ENCODE results near the gene DCLK2.

The DCLK2 gene

DNA sequence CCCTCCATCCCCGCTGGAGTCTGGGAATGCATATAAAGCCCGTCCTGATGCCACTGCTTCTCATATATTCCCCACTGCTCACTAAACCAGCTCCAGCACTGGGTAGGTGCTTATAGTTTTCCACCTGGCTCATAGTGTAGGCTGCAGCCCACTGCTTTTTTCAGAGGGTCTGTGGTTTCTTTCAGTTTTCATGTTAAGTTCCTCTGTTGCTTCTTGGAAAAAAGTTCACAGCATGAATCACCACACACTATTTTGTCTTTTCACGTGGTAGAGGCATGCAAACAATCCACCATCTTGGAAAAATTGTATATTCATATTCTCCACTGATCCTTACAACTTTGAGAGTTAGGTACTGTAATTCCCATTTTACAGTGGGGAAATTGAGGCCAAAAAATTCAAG, 39.4 kb downstream of the DCLK2 start:
- no peak for DNase-seq (ENCODE audit: low read depth in 3 of 3)

DNA sequence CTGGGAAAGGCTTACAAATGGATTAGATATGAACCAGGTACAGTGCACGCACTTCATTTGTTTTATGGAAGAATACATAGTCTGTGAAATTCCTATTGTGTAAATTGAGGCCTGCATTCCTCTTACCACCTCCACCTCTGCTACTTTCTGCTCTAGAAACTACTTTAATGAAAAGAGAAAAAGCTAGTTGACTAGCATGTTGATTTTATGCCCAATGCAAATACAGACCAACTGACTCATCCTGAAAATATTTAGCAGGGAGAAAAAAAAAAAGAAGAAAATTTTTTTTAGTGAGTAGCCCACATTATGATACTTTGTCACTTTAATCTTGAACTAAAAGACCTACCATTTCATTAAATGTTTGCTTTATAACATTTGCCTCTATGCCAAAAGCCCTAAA, 41.2 kb downstream of the DCLK2 start:
- DNase-seq (ENCODE audit: low read depth in 3 of 3), result no peak

DNA sequence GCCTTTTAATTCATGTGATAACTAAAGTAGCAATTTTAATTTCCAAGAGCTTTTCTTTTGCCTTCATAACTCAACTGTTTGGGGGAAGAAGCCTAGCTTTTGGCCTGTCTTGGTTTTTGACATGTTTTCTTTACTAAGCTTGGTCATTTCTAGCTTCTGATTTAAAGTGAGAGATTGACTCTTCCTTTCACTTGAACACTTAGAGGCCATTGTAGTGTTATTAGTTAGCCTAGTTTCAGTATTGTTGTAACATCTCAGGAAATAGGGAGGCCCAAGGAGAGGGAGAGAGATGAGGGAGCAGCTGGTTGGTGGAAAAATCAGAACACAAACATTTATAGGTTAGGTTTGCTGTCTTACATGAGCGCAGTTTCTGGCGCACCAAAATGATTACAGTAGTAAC, 44.8 kb downstream of the DCLK2 start:
- no peak for DNase-seq (ENCODE audit: low read depth in 3 of 3)

DNA sequence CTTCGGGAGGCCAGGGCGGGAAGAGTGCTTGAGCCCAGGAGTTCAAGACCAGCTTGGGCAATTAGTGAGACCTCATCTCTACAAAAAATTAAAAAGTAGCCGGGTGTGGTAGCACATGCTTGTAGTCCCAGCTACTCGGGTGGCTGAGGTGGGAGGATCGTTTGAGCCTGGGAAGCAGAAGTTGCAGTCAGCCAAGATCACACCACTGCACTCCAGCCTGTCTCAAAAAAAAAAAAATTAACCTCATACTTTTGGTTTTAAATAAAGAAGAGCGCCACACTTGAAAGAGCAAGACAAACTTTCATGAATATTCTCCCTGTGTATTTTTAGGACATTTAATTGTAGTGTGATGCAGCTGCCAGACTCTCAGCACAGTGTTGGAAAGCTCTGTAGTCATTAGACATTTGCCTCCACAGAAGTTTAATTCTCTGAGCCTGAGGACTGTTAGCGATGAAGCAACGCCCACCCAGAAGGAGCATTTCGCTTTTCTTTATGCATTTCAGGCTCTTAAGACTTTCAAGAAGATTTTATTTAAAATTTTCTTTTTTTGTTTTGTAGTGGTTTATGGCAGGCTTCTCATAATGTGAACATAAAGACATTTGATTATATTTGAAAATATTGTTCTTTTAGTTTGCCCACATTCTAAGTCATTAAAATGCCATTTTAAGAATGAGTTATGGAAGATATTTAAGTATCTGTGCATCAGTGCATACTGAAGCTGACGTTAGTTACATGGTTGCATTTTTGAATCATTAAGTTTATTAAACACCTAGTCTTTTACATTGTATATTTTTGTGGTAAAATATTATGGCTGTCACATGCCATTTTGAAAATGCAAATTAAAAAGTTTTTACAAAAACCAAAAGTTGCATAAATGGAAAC, 45.8 kb downstream of the DCLK2 start:
- no peak for DNase-seq (ENCODE audit: low read depth in 3 of 3)

DNA sequence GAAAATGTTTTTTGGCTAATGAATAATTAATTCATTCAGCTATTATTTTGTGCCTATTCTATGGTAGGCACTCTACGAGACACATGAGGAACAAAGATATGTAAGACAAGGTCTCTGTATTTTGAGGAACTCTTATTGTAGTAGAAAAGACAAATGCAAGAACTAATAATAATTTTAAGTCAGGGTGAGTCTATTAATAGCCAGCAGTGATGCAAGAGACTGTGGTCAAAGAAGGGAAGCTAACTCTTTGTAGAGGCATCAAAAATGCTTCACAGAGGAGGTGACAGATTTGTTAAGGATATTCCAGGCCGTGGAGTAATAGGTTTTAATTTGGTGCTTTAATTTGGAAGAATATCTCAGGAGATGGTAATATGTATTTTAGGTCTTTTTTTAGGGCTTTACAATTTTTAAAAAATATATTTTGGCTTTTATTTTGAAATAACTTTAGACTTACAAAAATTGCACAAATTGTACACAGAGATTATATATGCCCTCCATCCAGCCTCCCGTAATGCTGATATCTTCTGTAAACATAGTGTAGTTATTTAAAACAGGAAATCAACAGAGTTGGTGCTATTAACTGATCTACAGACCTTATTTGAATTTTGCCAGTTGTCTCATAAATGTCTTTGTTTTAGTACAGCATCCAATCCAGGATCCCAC, 48.1 kb downstream of the DCLK2 start:
- DNase-seq (ENCODE audit: low read depth in 3 of 3), result no peak

DNA sequence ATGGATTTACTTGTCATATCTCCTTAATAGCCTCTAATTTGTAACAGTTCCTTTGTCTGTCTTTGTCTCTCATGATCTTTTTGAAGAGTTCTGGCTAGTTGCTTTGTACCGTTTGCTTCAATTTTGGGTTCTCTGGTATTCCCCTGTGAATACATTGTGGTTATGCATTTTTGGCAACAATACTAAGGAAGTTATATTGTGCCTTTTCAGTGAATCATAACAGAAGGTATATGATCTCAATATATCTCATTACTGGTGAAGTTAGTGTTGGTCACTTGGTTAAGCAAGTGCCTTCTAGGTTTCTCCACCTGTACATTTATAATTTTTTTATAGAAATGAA, 48.6 kb downstream of the DCLK2 start:
- no peak for DNase-seq (ENCODE audit: low read depth in 3 of 3)

DNA sequence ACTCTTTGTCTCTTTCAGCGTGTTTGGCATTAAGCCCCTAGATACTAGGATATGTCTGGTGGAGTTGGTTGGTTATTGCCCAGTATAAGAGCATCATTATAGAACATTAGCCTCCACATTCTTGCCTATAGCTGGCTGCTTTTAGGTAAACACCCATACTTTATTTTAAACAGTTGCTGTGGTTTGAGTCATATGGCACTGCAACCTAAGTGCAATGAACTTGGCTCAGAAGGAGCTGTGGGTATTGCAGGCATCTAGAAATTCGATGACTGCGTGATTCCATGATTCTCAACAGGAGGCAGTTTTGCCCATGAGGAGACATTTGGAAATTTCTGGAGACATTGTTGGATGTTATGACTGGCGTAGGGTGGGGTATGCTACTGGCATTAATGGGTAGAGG, 49.5 kb downstream of the DCLK2 start:
- DNase-seq (ENCODE audit: low read depth in 3 of 3), result no peak

DNA sequence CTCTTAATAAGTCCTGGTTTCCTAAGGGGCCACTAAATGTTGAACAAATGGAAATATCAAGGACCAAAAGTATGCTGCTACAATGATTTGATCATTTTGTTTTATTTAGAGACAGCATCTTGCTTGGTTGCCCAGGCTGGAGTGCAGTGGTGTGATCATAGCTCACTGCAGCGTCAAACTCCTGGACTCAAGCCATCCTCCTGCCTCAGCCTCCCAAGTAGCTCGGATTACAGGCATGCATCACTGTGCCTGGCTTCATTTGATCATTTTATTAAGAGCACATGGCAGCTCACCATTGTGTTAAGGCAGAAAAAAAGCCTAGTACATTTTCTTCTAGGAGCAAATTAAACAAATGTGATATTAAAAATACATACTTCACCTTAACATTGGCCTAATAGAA, 52.7 kb downstream of the DCLK2 start:
- DNase-seq (ENCODE audit: low read depth in 3 of 3), result no peak

DNA sequence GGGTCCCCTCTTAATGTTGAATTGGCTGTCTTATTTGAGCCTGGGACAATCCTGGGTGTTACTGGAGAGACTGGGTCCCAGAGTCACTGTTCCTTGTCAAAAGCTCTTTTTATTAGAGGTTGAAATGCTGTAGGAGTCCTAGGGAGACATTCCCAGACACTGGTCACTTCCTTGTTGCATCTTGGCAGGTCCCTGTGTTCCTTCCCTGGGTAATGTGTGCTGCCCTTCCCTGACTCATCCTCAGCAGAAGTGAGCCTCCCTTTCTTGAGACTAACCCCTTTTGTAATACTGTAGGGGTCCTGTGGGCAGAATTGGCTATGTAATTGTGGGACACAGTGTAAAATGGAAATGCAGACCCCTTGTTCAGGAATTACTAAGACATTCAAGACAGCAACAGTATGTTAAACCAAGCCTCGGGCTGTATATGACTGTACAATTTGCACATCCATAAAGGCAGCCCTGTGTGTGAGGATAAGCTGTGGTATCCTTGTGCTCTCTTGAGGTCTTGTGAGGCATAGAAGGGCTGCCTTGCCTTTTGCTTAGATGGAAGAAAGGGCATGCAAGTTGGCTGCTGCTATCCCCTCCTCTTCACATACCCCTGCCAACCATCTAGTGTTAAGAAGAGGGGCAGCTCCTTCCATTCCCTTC, 53.5 kb downstream of the DCLK2 start:
- DNase-seq (ENCODE audit: low read depth in 3 of 3), result no peak

DNA sequence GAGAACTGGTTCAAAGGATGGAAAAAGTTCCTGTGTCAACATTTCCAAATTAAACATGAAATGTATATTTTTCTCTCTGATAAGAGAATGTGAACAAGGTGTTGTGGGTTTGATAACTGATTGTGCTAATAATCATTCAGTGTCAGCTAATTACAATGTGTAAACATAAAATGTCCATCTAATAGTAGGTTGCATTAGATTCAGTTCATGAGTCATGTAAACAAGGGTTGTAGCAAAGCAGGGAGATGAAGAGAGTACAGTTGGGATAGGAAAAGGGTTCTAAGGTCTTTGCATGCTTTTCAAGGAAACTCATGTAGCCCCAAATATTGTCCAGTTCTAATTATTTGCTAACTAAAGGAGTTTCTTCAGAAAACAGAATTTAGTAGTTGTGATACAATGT, 55.4 kb downstream of the DCLK2 start:
- DNase-seq (ENCODE audit: low read depth in 3 of 3), result no peak

DNA sequence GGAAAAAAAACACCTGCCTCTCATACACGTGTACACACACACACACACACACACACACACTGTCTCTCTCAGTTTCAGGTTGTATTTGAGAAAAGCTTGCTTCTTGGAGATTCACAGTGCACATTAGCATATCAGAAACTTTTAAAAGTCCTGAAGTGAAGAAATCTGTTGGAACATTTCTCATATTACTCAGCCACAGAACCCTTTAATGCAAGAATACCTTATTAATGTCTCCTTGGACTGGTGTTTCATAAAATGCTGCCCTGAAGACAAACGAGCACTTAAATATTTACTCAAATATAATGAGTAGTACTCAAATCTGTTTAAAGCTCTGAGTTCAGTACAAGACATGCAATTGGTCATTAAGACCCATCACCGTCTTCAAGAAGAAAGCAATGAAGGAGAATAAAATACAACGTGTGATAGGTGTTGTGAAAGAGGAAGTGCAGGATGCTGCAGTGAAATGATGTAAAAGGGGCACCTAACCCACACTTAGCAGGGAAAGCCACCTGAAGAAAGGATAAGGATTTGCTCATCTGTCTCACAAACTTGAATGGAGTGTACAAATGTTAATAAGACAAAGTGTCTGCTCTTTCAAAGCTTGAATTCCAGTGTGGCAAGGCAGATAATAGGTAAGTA, 57.0 kb downstream of the DCLK2 start:
- no peak for DNase-seq (ENCODE audit: low read depth in 3 of 3)

DNA sequence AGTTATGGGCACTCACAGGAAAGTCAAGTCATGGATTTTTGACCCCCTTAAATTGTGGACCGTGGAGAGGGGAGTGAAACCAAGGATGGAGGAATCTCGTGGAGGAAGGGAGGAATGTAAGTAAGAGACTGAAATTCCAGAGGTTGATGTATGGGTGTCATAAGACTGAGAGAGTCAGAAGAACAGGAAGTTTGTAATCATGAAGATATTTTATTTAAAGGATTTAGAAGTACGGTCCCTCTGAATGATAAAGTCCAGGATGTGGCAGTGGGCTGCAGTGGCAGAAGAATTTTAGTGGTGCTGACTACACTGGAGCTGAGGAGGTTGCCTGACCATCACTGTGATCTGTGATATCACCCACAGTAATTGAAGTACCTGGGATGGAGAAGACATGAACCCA, 57.8 kb downstream of the DCLK2 start:
- DNase-seq (ENCODE audit: low read depth in 3 of 3), result no peak

DNA sequence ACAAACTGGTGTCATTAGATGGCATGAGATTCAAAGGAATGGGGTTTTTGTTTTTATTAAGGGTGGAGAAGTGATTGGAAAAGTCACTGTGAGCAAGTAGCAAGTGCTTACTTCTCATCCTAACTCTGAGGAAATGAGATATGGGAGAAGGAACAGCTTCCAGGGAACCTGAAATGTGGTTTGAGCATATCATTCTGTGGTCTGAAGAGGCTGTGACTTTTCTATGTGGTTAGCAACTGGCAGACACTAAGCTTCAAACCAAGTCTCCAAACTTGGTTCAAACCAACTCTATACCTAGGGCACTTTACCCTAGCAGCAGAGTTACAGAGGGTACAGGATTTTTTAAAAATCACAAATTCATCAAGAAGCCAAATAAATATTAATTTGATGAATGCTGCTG, 58.2 kb downstream of the DCLK2 start:
- DNase-seq (ENCODE audit: low read depth in 3 of 3), result no peak

DNA sequence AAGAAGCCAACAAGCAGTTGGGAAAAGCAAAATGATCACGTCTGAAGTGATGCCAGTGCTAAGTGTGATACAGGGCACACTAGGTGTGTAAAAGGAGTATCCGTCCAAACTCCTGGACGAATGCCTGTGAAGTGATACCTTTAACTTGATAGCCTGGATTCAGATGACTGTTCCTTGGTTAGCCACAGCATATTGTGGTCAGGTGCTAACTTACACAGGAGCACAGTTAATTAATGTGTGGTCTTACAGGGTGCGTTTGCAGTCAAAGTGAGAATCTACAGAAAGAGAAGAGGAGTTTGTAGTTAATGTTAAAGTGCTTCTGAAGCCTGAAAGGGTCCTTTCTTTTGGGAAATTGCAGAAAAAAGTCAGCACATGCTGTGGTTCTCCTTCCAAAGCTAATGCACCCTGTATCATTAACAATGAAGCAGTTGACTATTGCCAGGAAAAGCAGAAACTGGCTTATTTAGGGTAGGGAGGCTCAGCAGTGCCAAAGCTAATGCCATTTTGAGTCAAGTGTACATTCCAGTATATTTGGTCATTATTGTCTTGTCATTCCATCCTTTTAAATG, 61.1 kb downstream of the DCLK2 start:
- DNase-seq (ENCODE audit: low read depth in 3 of 3), result no peak

DNA sequence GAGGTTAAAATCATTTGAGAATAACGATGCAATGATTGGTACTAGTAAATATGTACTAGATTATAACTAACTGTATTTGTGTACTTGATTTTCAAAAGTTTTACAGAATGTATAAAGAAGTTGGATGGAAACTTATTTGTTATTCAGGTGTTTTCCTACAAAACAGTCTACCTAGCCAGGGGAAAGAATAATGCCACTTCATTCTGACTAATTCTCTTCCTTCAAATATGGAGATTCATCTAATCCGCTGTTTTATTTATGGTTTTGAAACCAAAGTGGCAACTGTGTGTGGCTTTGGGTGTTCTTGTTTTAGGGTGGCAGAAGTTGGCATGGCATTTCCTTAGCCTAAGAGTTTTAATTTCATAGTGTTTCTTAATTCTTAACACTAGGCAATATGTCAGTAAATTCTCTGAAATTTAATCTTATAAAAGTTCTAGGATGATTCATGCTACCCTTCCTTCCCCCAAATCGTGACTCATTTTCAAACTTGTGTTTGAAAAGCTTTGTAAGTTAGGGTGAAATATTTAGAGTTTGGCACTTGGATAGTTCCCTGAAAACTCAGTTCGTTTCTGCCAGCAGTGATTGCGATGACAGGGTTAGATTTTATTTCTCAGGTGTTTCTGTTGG, 62.6 kb downstream of the DCLK2 start:
- DNase-seq (ENCODE audit: low read depth in 3 of 3), result no peak

DNA sequence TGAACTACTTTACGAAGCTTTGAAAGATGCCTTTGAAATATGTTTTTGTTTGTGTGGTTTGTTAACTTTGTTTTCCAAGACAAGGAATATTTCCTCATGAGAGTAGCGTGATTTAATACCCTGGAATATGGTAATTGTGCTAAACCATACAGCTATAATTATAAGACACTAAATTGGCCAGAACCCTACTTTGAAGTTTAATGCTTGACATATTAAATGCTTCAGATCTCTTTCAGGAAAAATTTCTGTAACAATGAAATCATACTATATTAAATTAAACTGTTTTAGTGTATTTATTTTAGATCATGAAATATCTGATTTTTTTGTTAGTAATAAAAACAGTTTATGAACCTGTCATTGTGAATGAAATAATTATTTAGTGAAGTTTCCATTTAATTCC, 63.5 kb downstream of the DCLK2 start:
- DNase-seq (ENCODE audit: low read depth in 3 of 3), result no peak

DNA sequence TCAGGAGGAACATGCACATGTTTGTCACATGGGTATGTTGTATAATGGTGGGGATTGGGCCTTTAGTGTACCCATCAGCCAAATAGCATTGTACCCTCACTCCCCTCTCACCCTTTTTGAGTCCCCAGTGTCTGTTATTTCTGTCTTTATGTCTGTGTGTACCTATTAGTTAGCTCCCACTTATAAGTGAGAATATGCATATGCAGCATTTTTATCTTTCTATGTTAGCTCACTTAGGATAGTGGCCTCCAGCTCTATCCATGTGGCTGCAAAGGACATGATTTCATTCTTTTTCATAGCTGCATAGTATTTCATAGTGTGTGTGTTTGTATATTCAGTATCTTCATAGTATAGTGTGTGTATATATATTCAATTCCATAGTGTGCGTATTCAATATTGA, 64.6 kb downstream of the DCLK2 start:
- no peak for DNase-seq (ENCODE audit: low read depth in 3 of 3)

DNA sequence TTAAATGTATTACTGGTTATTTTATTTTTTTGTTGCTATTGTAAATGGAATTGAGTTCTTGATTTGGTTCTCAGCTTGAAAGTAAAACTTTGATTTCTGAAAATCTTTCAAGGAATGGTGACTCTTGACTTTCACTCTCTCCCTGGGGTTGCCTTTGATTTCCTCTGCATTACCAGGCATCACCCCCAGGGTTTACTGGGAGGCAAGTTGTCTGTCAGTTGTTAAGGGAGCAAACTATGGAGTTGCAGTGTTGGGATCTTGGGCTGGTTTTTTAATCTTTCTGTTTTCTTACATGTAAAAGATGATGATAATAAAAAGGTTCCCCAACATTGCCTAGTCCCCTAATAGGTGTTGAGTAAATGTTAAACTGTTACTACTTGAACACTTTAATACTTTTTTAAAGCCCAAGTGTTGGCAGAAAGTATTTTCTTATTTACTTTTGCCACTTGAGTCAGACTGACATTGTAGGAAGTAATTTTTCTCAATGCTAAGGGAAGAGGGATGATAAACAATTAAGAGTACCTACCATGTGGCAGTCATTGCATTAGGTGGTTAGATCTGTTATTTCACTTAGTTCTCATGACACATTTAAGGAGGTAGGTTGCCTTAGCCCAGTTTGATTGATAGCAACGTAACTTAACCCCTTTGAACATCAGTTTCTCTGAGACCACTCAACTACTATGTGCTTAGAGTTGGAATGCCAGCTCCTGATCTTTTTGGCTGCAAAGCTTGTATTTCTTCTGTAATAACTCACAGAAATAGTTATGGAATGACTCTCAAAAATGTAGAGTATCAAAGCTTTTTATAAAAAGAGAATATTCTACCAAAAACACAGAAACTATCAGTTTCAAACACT, 67.1 kb downstream of the DCLK2 start:
- no peak for DNase-seq (ENCODE audit: low read depth in 3 of 3)

DNA sequence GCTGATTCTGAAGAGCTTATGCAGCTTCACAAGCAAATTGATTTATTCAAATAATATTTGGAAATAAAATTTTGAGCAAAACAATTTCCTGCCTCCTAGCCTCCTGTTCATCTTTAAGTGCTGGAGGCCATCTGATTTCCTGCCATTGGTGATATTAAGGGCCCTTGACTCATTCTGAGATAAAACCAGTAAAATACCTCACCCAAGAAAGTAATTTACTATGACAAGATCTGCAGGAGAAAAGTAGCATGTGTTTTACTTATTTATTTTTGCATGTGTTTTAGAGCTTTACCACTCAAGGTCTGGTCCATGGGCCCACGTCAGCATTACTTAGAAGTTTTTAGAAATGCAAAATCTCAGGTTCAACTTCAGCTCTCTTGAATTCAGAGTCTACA, 67.7 kb downstream of the DCLK2 start:
- no peak for DNase-seq (ENCODE audit: low read depth in 3 of 3)

DNA sequence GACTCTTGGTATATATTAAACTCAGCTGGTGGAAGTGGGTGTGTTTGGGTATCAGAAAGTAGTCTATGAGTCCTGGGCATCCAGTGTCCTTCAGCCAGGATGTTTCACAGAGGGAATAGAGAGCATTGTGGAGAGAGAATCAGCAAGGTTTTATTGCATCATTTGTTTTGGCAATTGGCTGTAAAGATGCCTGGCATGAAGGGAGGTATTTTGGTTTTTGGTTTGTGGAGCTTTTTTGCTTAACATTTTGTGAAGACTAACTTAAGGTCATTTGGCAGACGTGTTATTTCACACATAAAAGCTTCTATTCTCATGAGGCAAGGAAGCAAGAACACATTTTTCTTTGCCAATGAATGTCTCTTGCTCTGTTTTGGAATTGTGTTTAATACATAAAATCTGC, 71.1 kb downstream of the DCLK2 start:
- no peak for DNase-seq (ENCODE audit: low read depth in 3 of 3)

DNA sequence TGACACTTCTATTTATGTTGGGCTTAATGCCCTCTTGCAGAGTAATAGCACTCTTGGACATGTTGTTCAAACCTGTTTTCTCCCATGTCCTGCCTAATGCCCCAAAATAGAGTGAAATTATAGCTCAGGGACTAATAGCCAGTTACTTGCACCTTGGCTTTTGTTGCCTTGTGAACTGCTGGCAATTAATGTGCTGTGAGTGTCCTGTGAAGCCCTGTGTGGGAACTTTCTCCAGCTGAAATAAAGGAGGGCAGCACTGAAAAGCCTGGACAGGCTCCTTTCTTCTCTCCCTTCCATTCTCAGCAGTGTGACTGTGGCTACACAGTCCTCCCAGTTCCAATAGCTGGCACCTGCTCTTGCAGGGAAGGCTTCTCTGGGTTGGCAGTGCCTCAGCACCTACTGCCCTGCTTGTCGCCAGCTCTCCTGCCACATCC, 72.4 kb downstream of the DCLK2 start:
- DNase-seq (ENCODE audit: low read depth in 3 of 3), result no peak

All from stimulated activated CD4-positive, alpha-beta T cell treated with anti-CD3 and anti-CD28 coated beads, TNF-alpha, amount 100 ng/mL, for 24 hours (primary cell).